ENCODE measurements around the gene SPRTN. TPM values are rescaled to one million over a fixed set of nuclear protein-coding genes. Genes with fewer than 3 reads are reported as not detected.

Gene SPRTN
- total RNA-seq, 1 experiment from 2014 or later = 14.9 TPM

GRCh38 chr1:231381729-231382128 lies 43.6 kb downstream of the SPRTN start:
- H3K4me1 ChIP-seq (ENCODE audit: control insufficient read depth in 1 of 2, insufficient read depth in 2 of 2, low read length in 2 of 2) = peaks cover 6 to 15% of the 10 kb centered on the region in 2 experiments; a peak in 2 of 4 replicates
- DNase-seq (ENCODE audit: low read depth, low spot score) = no peak
- no TSS peak for BruUV-seq (replicated peaks)
- TF ChIP-seq POLR2AphosphoS5 (IDR thresholded peaks at IDR 0.05; ENCODE audit: low read depth, low read length) (no peak), ELF1 (IDR thresholded peaks at IDR 0.05; ENCODE audit: borderline replicate concordance, low read depth) (no peak), SP1 (IDR thresholded peaks at IDR 0.05; ENCODE audit: low read depth) (no peak), SRF (IDR thresholded peaks at IDR 0.05; ENCODE audit: low read depth) (no peak), RAD21 (IDR thresholded peaks at IDR 0.05; ENCODE audit: low read depth) (no peak)
- H4K20me1 ChIP-seq (ENCODE audit: insufficient read depth) = peaks cover 36% of the 10 kb centered on the region
- H3K4me2 ChIP-seq (ENCODE audit: low read length) = no peak overlapping the region
- intact Hi-C loops (cut with micrococcal nuclease) = no loop called here
- RAD21 ChIA-PET (ENCODE audit: low non-redundant PET in 1 of 2, low total read pairs in 2 of 2, uncharacterized antibody in 2 of 2, unreplicated experiment in 2 of 2) = no interaction called here
- POLR2A ChIA-PET = no interaction called here
- no peaks in the 10 kb centered on the region for H3K9me2 ChIP-seq (ENCODE audit: insufficient read depth)
- CTCF ChIA-PET = no interaction called here
- ATAC-seq = no peak
- no peak overlapping the region for H2AFZ ChIP-seq (ENCODE audit: low read depth, low read length, poor library complexity, severe bottlenecking)
- no peak overlapping the region for H3K9ac ChIP-seq (ENCODE audit: low read length)
- H3K4me3 ChIP-seq (replicated peaks in 1 of 2; ENCODE audit: low read depth in 1 of 2, low read length in 2 of 2) = no peak overlapping the region
- H3K9me3 ChIP-seq (ENCODE audit: control insufficient read depth in 1 of 2, insufficient read depth in 1 of 2, low read depth in 1 of 2, low read length in 2 of 2) = no peaks in the 10 kb centered on the region
- H3K79me2 ChIP-seq (ENCODE audit: insufficient read depth, low read length) = peaks cover 100% of the 10 kb centered on the region
- H3K27me3 ChIP-seq (ENCODE audit: insufficient read depth, low read length) = no peaks in the 10 kb centered on the region
- no peak overlapping the region for H3K27ac ChIP-seq (ENCODE audit: low read depth, low read length)
- no peaks in the 10 kb centered on the region for H3K36me3 ChIP-seq (ENCODE audit: control insufficient read depth in 1 of 2, insufficient read depth in 2 of 2, low read length in 2 of 2)

GRCh38 chr1:231382426-231382825 lies 44.3 kb downstream of the SPRTN start:
- no peaks in the 10 kb centered on the region for H3K9me3 ChIP-seq (ENCODE audit: control insufficient read depth in 1 of 2, insufficient read depth in 1 of 2, low read depth in 1 of 2, low read length in 2 of 2)
- no peaks in the 10 kb centered on the region for H3K9me2 ChIP-seq (ENCODE audit: insufficient read depth)
- CTCF ChIA-PET = no interaction called here
- intact Hi-C loops (cut with micrococcal nuclease) = no loop called here
- POLR2A ChIA-PET = no interaction called here
- H2AFZ ChIP-seq (ENCODE audit: low read depth, low read length, poor library complexity, severe bottlenecking) = no peak overlapping the region
- no peak for ATAC-seq
- peaks cover 6 to 15% of the 10 kb centered on the region in 2 experiments; a peak in 2 of 4 replicates for H3K4me1 ChIP-seq (ENCODE audit: control insufficient read depth in 1 of 2, insufficient read depth in 2 of 2, low read length in 2 of 2)
- H3K4me3 ChIP-seq (replicated peaks in 1 of 2; ENCODE audit: low read depth in 1 of 2, low read length in 2 of 2) = no peak overlapping the region
- TF ChIP-seq CBX3 (IDR thresholded peaks at IDR 0.05; ENCODE audit: low read depth) = no peak
- BruUV-seq (replicated peaks) = no TSS peak
- no peak overlapping the region for H3K27ac ChIP-seq (ENCODE audit: low read depth, low read length)
- RAD21 ChIA-PET (ENCODE audit: low non-redundant PET in 1 of 2, low total read pairs in 2 of 2, uncharacterized antibody in 2 of 2, unreplicated experiment in 2 of 2) = no interaction called here
- no peak overlapping the region for H3K9ac ChIP-seq (ENCODE audit: low read length)
- peaks cover 98% of the 10 kb centered on the region for H3K79me2 ChIP-seq (ENCODE audit: insufficient read depth, low read length)
- no peak overlapping the region for H3K4me2 ChIP-seq (ENCODE audit: low read length)
- no peaks in the 10 kb centered on the region for H3K36me3 ChIP-seq (ENCODE audit: control insufficient read depth in 1 of 2, insufficient read depth in 2 of 2, low read length in 2 of 2)
- H3K27me3 ChIP-seq (ENCODE audit: insufficient read depth, low read length) = no peaks in the 10 kb centered on the region
- peaks cover 36% of the 10 kb centered on the region for H4K20me1 ChIP-seq (ENCODE audit: insufficient read depth)
- no peak for DNase-seq (ENCODE audit: low read depth, low spot score)
